K562 (cell line): ENCODE data around the gene EFNB3. TPM values are rescaled to one million over a fixed set of nuclear protein-coding genes. Genes with fewer than 3 reads are reported as not detected.
A peak's percentile ranks its signal among the peaks of the same experiment; 100 is the strongest.

Source experiments
- ATAC-seq: fragments of 200-7000 bp; cut with Tn5 transposase; 3 replicates; pipeline ENCODE4 v1.9.1; 2020; ENCODE audit warnings: moderate library complexity
- BruUV-seq: library from RNA; stranded (reverse); fragments of 400-500 nt; replicated peaks from 2 replicates; lab custom pipeline; 2021; lab: Mats Ljungman, UMichigan
- CTCF ChIA-PET: fragments of 300-600 bp; formaldehyde crosslinking; extraction: SDS; loops from one replicate; lab custom pipeline; 2021; ENCODE audit warnings: low intra/inter-chr PET ratio; lab: Yijun Ruan, JAX
- POLR2A ChIA-PET: fragments of 300-600, 350-650 bp; sonication (Branson Sonifier 250); formaldehyde crosslinking; extraction: SDS; loops from one replicate; lab custom pipeline; 2021; ENCODE audit warnings: antibody characterized with exemption, inconsistent platforms; lab: Yijun Ruan, JAX
- DNase-seq, 4 experiments: peaks; one replicate each; pipeline versions ENCODE4 v3.0.0 to v3.0.0-alpha.2; 2011 to 2018; ENCODE audit warnings: low spot score in 3 of 4, mixed read lengths in 3 of 4; ENCODE audit errors: extremely low read depth in 1 of 4
- FAIRE-seq: peaks from 2 replicates; lab custom pipeline; 2011; peaks lifted over from hg19 to GRCh38; lab: Jason Lieb, UNC
- H2AFZ ChIP-seq: 2 replicates; pipeline ENCODE4 v1.6.0; 2011; ENCODE audit warnings: low read depth, low read length, control low read depth, inconsistent platforms
- H3K27ac ChIP-seq: fragments of 200-600 bp; 3 replicates; pipeline ENCODE4 v1.8.0; 2011; ENCODE audit warnings: low read depth, mild to moderate bottlenecking, control low read depth, inconsistent platforms, low read length, moderate library complexity, mixed read lengths; ENCODE audit errors: extremely low read depth
- H3K27me3 ChIP-seq, 2 experiments: fragments of 300-600 bp in 1 of 2; 2 replicates in 1 of 2; 3 replicates in 1 of 2; pipeline versions ENCODE4 v1.6.0 to v1.8.0; 2011; ENCODE audit warnings: inconsistent platforms in 2 of 2, low read length in 2 of 2, mild to moderate bottlenecking in 1 of 2, mixed read lengths in 1 of 2, moderate library complexity in 1 of 2; ENCODE audit not compliant: control insufficient read depth in 2 of 2, insufficient read depth in 2 of 2
- H3K36me3 ChIP-seq: fragments of 300-600 bp; 3 replicates; pipeline ENCODE4 v1.8.0; 2011; ENCODE audit warnings: mild to moderate bottlenecking, low read length, inconsistent platforms; ENCODE audit not compliant: control insufficient read depth, insufficient read depth
- H3K4me1 ChIP-seq, 2 experiments: fragments of 200-600 bp in 1 of 2; replicated peaks in 1 of 2; 2 replicates in 1 of 2; 3 replicates in 1 of 2; pipeline versions ENCODE4 v1.5.1 to v1.8.0; 2011; ENCODE audit warnings: inconsistent platforms in 2 of 2, low read length in 2 of 2, mild to moderate bottlenecking in 1 of 2, mixed read lengths in 1 of 2, moderate library complexity in 1 of 2; ENCODE audit not compliant: control insufficient read depth in 2 of 2, insufficient read depth in 2 of 2
- H3K4me2 ChIP-seq: 2 replicates; pipeline ENCODE4 v1.6.1; 2011; ENCODE audit warnings: low read length, control low read depth, inconsistent platforms, mixed read lengths; ENCODE audit not compliant: insufficient read depth
- H3K4me3 ChIP-seq: fragments of 200-600 bp; sonication (generic), shearing (Covaris generic); 2 replicates; pipeline ENCODE4 v1.5.1; 2016; ENCODE audit warnings: control low read depth, inconsistent platforms
- H3K79me2 ChIP-seq: fragments of 200-600 bp; 3 replicates; pipeline ENCODE4 v1.8.0; 2011; ENCODE audit warnings: low read length, inconsistent platforms; ENCODE audit not compliant: control insufficient read depth, insufficient read depth
- H3K9ac ChIP-seq, 2 experiments: 2 replicates each; pipeline versions ENCODE4 v1.6.0 to v1.6.1; 2011; ENCODE audit warnings: low read depth in 2 of 2, low read length in 2 of 2, control low read depth in 1 of 2, inconsistent platforms in 1 of 2, mild to moderate bottlenecking in 1 of 2, mixed read lengths in 1 of 2; ENCODE audit not compliant: insufficient read depth in 1 of 2
- H3K9me1 ChIP-seq: one replicate; pipeline ENCODE4 v1.6.0; 2011; ENCODE audit warnings: inconsistent platforms, mild to moderate bottlenecking, low read length, moderate library complexity; ENCODE audit not compliant: control insufficient read depth, insufficient read depth
- H3K9me3 ChIP-seq: replicated peaks from 2 replicates; pipeline ENCODE4 v1.5.1; 2011; ENCODE audit warnings: low read depth, low read length, inconsistent platforms; ENCODE audit not compliant: control insufficient read depth, insufficient read depth
- H4K20me1 ChIP-seq: replicated peaks from 2 replicates; pipeline ENCODE4 v1.6.1; 2011; ENCODE audit warnings: low read length, inconsistent platforms, mixed read lengths; ENCODE audit not compliant: control insufficient read depth, insufficient read depth
- CBX2 ChIP-seq: fragments of 200-600 bp; sonication (generic); IDR thresholded peaks from one replicate; pipeline ENCODE4 v1.6.1; 2012; ENCODE audit warnings: mild to moderate bottlenecking, low read length, inconsistent platforms; ENCODE audit not compliant: insufficient read depth, poor library complexity, severe bottlenecking
- DNMT1 ChIP-seq: fragments of 450-650 bp; IDR thresholded peaks from 2 replicates; pipeline ENCODE4 v1.6.1; 2016; ENCODE audit warnings: antibody characterized with exemption, mild to moderate bottlenecking
- MYC ChIP-seq, 2 experiments: fragments of 250-450 bp in 1 of 2; sonication (Bioruptor Pico) in 1 of 2; IDR thresholded peaks; 2 replicates each; pipeline versions ENCODE4 v1.5.1 to v1.6.1; 2012 to 2021; ENCODE audit warnings: low read depth in 2 of 2, borderline replicate concordance in 1 of 2, improper control_type of control experiment in 1 of 2, low read length in 1 of 2, mild to moderate bottlenecking in 1 of 2, moderate library complexity in 1 of 2
- TRIM24 ChIP-seq, 2 experiments: fragments of 450-650 bp; IDR thresholded peaks; 2 replicates each; pipeline ENCODE4 v1.6.1; 2016
- ZNF592 ChIP-seq: fragments of 450-650 bp; IDR thresholded peaks from 2 replicates; pipeline ENCODE4 v1.6.1; 2017; ENCODE audit warnings: antibody characterized with exemption, mild to moderate bottlenecking
- WGBS: fragments of 100-300 bp; shearing (Covaris generic); methylation state at CpG from one replicate; pipeline ENCODE4 v1.1.6; 2016; ENCODE audit warnings: low coverage, mixed read lengths; ENCODE audit not compliant: insufficient coverage; ENCODE audit errors: missing lambda C conversion rate; 5-methylcytosine and 5-hydroxymethylcytosine counted together
- in situ Hi-C: fragments of 300-500 bp; cut with MboI; formaldehyde crosslinking; loops from 4 replicates; pipeline ENCODE4 v1.15.0; 2018; ENCODE audit warnings: inconsistent platforms, mixed read lengths
- intact Hi-C: fragments of 100-400 bp; cut with micrococcal nuclease; formaldehyde crosslinking; loops from 2 replicates; pipeline ENCODE4 v1.14.2; 2022
- polyA plus RNA-seq, 8 experiments: library from polyadenylated mRNA; depleted of rRNA in 4 of 8; stranded (reverse) in 5 of 8; unstranded in 3 of 8; fragments of >200 nt; fragmentation: Nextera tagmentation in 2 of 8; fragmentation: Illumina TruSeq in 1 of 8; extraction: Ambion mirVana in 2 of 8; extraction: Trizol in 1 of 8; gene quantifications; 2 replicates each; pipeline versions ENCODE4 v1.2.1 to v1.2.3, GENCODE V29; 2011 to 2014; ENCODE audit warnings: inconsistent platforms in 1 of 8, missing spikeins in 1 of 8
- total RNA-seq, 7 experiments: library from RNA; depleted of rRNA in 6 of 7; stranded (reverse); fragments of >200 nt in 6 of 7; fragmentation: Illumina TruSeq in 2 of 7; extraction: Trizol in 2 of 7; gene quantifications; 2 replicates each; pipeline versions ENCODE4 v1.2.1 to v1.2.3, GENCODE V29; 2011 to 2021; ENCODE audit warnings: low replicate concordance in 1 of 7
- TF ChIP-seq, protein P1 (sequence below): fragments of 250-450 bp; sonication (Bioruptor Pico); IDR thresholded peaks from 2 replicates; pipeline ENCODE4 v1.9.0; 2021; ENCODE audit warnings: mild to moderate bottlenecking, inconsistent platforms

The EFNB3 gene
- total and polyA plus RNA-seq, 9 of the 15 experiments (the other 6 are each of a cell fraction or from before 2014, with no cell fraction given), result not detected

DNA sequence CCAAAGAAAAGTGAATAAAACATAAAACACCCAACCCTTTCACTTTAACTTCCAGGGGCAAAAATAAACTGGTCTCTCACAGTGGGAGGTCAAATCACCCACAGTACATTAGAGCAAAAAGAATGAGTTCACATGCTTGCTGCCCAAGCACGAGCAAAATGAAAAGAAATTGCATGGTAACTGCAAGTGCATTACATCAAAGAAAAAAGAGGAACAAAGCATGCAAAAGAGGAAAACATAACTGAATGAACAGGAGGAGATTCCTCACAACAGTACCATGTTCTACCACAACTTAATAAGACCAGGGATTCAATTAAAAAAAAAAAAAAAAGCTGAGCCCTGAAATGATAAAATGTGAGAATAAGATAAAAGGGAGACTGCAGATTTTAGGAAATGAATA is 24.8 kb downstream of the EFNB3 start:
- FAIRE-seq, result no peak
- no TSS peak for BruUV-seq
- WGBS, result 0% methylated on average over 1 of the region's 1 CpG

More for the DNA sequence above, 24.8 kb downstream of the EFNB3 start:
- ChIA-PET CTCF (interaction anchor here (0.6 kb wide), 2 partner anchors 25 to 95 kb away, joined by 4 to 7 read pairs; no protein-coding TSS in a partner anchor), POLR2A (interaction anchor here (0.6 kb wide), 1 partner anchor 62 kb away, joined by 3 read pairs; no protein-coding TSS in a partner anchor)
- Histone ChIP-seq H3K9me1 (no peaks in the 10 kb centered on the region), H4K20me1 (no peaks in the 10 kb centered on the region), H3K9me3 (no peaks in the 10 kb centered on the region), H3K4me1 (no peaks in the 10 kb centered on the region; a peak in 1 of 5 replicates), H3K27ac (no peak overlapping the region), H3K4me2 (no peak overlapping the region), H3K9ac (no peak overlapping the region), H3K4me3 (no peak overlapping the region), H3K79me2 (no peaks in the 10 kb centered on the region), H2AFZ (no peak overlapping the region), H3K27me3 (peaks cover 15 to 28% of the 10 kb centered on the region in 2 experiments), H3K36me3 (no peaks in the 10 kb centered on the region)
- TF ChIP-seq MYC (IDR thresholded peaks at IDR 0.05; ENCODE audit: low read depth, low read length) (no peak), MYC (CRISPR knock-in tag; IDR thresholded peaks at IDR 0.05; ENCODE audit: borderline replicate concordance, low read depth) (no peak), CBX2 (peak; percentile 35), DNMT1 (no peak), ZNF592 (no peak), TRIM24 (IDR thresholded peaks at IDR 0.05) (no peak)
- TF ChIP-seq, protein P1, sequence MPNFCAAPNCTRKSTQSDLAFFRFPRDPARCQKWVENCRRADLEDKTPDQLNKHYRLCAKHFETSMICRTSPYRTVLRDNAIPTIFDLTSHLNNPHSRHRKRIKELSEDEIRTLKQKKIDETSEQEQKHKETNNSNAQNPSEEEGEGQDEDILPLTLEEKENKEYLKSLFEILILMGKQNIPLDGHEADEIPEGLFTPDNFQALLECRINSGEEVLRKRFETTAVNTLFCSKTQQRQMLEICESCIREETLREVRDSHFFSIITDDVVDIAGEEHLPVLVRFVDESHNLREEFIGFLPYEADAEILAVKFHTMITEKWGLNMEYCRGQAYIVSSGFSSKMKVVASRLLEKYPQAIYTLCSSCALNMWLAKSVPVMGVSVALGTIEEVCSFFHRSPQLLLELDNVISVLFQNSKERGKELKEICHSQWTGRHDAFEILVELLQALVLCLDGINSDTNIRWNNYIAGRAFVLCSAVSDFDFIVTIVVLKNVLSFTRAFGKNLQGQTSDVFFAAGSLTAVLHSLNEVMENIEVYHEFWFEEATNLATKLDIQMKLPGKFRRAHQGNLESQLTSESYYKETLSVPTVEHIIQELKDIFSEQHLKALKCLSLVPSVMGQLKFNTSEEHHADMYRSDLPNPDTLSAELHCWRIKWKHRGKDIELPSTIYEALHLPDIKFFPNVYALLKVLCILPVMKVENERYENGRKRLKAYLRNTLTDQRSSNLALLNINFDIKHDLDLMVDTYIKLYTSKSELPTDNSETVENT (CRISPR knock-in tag), result no peak
- no peak for ATAC-seq
- in situ Hi-C loops (no loop called here), intact Hi-C loops (no loop called here)
- DNase-seq, result no peak
